ENCODE results near the gene CD244. TPM values are rescaled to one million over a fixed set of nuclear protein-coding genes. Genes with fewer than 3 reads are reported as not detected.

Gene CD244
- polyA plus RNA-seq, 1 donor, result 0.16 TPM

DNA sequence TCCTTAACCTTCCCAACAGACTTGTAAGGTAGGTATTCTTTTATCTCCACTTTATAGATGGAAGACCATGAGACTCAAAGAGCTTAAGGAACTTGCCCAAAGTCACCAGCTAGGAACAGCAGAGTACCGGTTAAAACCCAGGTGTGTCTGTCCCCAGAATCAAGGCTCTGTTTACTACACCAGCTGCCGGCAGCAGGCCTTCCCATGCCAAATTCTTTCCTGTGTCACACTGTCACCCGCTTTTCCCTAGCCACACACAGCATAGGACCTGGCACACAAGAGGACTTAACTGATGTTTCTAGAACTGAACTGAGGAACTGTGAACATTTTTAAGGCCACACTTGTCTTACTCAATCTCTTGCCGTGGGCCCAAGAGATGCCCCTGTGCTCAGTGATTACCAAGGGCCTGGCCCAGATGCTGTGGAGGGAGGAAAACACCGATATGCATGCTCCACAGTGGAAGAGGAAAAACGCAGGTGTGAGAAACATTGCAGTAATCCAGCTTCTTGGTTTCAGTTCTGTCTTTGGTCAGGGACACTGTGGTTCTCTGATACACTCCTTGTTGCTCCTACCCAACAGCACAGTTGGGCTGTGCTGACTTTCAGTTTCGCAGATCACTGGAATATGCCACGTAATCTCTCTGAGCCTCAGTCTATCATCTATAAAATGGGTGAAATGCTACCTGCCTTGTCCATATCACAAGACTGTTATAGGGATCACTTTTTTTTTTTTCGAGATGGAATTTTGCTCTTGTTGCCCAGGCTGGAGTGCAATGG is 80.6 kb downstream of the CD244 start:
- no peak for DNase-seq (ENCODE audit: low read depth)

DNA sequence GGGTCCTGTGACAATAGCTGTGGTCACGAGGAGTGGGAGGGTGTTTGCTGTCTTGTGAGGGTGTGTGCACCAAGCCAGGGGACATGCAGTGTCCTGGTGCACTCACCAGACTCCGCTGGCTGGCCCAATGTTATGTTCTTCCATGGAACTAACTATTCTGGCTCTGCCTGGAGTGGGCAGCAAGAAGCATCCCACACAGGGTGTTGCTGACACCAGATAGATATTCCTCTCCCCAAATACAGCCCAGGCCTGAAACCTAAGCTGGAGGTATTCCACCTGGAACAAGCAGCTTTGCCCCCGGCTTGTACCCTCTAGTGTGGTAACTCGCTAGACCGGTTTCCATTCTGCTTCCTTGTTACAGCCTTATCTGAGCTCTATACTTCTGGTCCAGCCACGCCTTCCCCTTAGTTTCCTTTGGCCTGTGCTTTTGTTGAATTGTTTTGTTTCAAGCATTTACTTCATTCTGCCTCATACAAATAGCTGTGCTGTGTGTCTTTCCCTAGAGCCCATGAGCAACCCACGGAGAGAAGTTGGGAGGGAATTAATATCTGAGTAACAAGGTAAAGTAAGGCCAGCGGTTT is 81.4 kb downstream of the CD244 start:
- DNase-seq (ENCODE audit: low read depth), result no peak

DNA sequence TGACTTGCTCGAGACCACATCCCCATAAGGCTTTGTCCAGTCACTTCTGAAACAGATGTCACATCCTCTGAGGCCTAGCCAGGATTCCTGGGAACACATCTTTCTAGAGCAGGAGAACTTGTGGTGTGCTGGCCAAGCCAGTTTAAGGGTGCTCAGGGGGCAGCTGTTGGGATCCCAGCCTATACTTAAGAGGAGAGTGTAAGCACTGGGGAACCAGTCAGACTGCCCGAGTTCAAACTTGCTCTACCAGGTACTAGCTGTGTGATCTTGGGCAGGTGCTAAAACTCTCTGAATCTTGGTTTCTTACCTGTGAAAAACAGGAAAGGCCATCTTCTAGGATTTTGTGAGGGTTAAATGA is 82.3 kb downstream of the CD244 start:
- no peak for DNase-seq (ENCODE audit: low read depth)

Other genes starting within 250 kb of the CD244 start
- 0.05 TPM for gene SLAMF1, start 215.8 kb downstream of the CD244 start, polyA plus RNA-seq (ENCODE audit: insufficient read length)
- gene CD48, start 151.1 kb downstream of the CD244 start, polyA plus RNA-seq (ENCODE audit: insufficient read length), result 1.9 TPM
- gene SLAMF7, start 123.6 kb downstream of the CD244 start, polyA plus RNA-seq (ENCODE audit: insufficient read length), result 0.46 TPM
- gene LY9, start 66.7 kb downstream of the CD244 start, polyA plus RNA-seq (ENCODE audit: insufficient read length), result 0.34 TPM
- not detected for gene ITLN1, start 22.3 kb upstream of the CD244 start, polyA plus RNA-seq (ENCODE audit: insufficient read length)
- not detected for gene ITLN2, start 91.9 kb upstream of the CD244 start, polyA plus RNA-seq (ENCODE audit: insufficient read length)
- 11.4 TPM for gene F11R, start 158.3 kb upstream of the CD244 start, polyA plus RNA-seq (ENCODE audit: insufficient read length)
- 23.6 TPM for gene TSTD1, start 176.1 kb upstream of the CD244 start, polyA plus RNA-seq (ENCODE audit: insufficient read length)
- 33.5 TPM for gene USF1, start 183.1 kb upstream of the CD244 start, polyA plus RNA-seq (ENCODE audit: insufficient read length)
- gene ARHGAP30, start 207.0 kb upstream of the CD244 start, polyA plus RNA-seq (ENCODE audit: insufficient read length), result 2.4 TPM
- gene NECTIN4, start 226.7 kb upstream of the CD244 start, polyA plus RNA-seq (ENCODE audit: insufficient read length), result 0.09 TPM
- gene KLHDC9, start 235.5 kb upstream of the CD244 start, polyA plus RNA-seq (ENCODE audit: insufficient read length), result 0.57 TPM

Data from forelimb muscle (tissue), 1 donor.